Left kidney (tissue), 2 donors: ENCODE measurements around the gene FEN1. TPM values are rescaled to one million over a fixed set of nuclear protein-coding genes. Genes with fewer than 3 reads are reported as not detected.

ENCODE experiments used
- DNase-seq: peaks from one replicate; pipeline ENCODE4 v3.0.0-alpha.2; 2013
- polyA plus RNA-seq: library from polyadenylated mRNA; unstranded; fragments of 120-200 nt; gene quantifications from one replicate; pipeline ENCODE4 v1.2.1, GENCODE V29; 2013; ENCODE audit not compliant: insufficient read length

The FEN1 gene
- polyA plus RNA-seq, 1 donor = 45.0 TPM

DNA sequence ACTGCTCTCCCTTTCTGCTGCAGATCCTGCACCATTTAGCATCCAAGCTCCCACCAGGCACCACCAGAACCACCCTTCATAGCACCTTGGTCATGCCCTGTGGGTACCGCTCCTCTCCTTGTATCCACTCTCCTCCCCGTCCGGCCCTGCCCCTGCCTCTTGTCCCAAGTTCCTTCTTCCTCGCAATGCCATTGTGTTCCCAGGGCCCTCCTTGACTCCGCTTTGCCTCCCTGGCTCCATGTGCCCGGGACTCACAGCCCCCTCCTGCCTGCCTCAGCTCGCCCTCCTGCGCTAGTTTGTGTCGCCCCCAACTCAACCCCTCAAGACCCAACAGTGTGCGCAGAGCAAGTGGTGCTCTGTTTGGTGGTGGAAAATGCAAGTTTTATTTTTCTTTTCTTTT is 46.2 kb downstream of the FEN1 start:
- DNase-seq = no peak

DNA sequence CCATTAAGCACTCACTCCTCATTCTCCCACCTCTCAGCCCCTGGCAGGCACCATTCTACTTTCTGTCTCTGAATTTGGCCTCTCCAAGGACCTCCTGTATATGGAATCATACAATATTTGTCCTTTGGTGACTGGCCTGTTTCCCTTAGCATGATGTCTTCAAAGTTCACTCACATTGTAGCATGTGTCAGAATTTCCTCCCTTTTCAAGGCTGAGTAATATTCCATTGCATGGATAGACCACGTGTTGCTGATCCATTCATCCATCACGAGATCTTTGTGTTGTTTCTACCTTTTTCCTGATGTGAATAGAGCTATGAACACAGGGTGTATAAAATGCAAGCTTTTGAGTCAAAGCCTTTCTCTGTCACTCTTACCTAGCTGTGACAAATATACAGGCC is 47.0 kb downstream of the FEN1 start:
- no peak for DNase-seq

DNA sequence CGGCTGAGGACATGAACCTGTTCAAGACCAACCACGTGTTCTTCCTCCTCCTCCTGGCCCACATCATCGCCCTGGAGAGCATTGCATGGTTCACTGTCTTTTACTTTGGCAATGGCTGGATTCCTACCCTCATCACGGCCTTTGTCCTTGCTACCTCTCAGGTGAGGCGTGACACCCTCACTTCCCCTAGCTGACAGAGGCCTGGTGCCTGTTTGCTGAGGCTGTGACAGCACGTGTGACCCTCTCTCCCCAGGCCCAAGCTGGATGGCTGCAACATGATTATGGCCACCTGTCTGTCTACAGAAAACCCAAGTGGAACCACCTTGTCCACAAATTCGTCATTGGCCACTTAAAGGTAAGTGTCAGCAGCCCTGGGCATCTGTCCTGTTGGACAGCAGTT is 47.7 kb downstream of the FEN1 start:
- DNase-seq = no peak

DNA sequence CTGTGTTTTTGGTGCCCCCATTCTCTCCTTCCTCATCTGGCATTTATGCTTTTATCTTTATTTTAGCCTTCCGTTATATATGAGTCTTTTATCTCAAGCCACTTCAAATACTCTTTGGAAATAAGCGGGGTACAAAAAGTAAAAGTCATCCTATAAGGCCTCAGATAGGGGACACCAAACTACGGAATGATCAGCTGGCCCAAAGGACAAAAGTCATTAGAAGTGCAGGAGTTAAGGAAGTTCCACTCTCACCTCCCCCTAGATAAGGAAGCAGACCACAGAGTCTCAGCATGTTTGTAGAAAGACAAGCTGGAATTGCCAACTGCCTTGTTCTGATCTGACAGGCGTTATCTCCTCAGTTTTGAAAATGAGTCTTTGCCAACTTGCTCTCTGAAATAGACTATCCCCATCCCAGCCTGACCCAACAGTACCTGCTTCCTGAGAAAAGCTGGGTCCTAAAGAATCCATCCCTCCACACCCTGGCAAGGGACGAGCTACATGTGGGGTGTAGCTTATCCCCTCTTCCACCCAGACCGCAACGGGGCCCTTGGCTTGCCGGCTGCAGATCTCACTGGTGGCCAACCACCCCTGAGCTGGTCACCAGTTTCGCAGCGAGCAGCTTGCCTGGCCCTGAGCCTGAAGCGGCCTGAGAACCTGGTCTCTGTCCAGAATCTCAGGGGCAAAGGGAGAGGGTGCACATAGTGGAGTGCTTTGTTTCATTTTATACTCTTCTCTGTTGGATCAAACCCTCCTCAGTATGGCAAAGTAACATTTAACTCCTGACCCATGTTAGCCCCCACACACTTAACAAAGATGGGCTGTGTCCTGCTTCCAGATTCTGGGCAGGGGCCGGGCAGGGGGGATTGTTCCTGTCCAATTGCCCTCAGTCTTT is 49.2 kb downstream of the FEN1 start:
- DNase-seq = no peak

DNA sequence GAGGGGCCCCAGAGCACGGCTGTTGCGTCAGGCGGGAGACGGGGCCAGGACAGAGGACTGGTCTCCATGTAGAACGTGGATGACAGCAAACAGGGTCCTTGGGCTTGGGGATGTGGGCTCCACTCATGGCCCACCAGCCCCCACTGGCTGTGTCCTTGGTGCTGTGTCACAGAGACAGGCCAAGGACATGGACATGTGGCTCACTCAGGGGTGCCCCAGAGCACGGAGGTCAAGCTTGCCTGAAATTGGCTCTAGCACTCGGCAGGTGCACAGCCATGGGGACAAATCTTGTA is 49.8 kb downstream of the FEN1 start:
- no peak for DNase-seq

DNA sequence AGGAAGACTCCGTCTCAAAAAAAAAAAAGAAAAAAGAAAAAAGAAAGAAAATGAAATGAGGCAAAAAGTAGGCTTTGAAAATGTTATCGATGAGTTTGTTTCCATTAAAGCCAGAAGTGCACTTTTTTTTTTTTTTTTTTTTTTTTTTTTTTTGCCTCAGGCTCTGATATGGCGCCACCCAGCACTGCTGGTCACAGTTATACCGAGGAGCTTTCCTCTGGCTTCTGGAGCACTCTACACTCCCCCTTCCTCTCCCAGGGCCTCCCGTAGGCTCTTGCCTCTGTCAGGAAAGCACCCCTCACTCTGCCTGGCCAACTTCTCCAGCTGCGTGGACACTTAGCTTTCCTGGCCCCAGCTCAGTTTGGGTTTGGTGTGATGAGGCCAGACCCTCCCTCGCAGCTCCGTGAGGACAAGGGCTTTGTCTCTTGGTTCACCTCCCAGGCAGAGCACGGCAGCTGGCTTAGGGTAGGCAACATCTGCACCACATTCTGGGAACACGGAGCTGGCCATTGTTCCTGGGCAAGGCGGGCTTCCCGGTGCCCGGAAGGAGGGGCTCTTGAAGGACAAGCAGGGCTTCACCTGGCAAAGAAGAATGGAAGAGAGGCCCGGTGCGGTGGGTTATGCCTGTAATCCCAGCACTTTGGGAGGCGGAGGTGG is 52.3 kb downstream of the FEN1 start:
- no peak for DNase-seq

DNA sequence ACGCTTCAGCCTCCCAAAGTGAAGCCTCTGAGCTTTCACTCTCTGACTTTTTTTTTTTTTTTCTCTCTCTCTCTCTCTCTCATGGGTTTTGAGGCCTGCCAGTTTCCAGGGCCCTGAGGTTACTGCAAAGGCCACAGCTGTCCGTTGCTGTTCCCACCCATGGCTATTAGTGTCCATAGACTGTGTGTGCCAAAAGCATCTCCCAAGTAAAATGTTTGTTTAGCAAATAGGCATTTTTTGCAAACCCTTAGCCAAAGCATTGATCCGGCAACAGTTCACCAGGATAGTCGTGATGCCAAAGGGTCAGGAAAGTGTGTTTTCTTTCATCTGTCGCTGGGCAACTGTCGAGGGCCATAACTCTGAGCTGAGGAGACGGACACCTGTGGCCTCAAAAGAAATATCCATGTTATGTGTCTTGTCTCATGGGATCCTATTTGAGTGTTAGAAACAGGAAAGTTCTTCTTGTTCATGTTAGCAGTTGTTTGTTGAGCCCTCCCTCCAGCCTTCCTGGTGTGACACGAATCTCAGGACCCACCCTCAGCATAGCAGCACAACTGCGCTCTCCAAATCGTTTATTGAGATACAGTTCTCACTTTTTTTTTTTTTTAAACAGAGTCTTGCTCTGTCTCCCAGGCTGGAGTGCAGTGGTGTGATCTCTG is 53.8 kb downstream of the FEN1 start:
- DNase-seq = no peak

Other genes starting within 250 kb of the FEN1 start
- 4.7 TPM for gene SYT7, start 211.8 kb upstream of the FEN1 start, polyA plus RNA-seq
- gene DAGLA, start 112.5 kb upstream of the FEN1 start, polyA plus RNA-seq = 3.2 TPM
- 23.1 TPM for gene MYRF, start 40.3 kb upstream of the FEN1 start, polyA plus RNA-seq
- 161 TPM for gene TMEM258, start 312 bp upstream of the FEN1 start, polyA plus RNA-seq
- 49.0 TPM for gene FADS1, start 24.1 kb downstream of the FEN1 start, polyA plus RNA-seq
- 105 TPM for gene FADS2, start 35.4 kb downstream of the FEN1 start, polyA plus RNA-seq
- 13.8 TPM for gene FADS3, start 98.6 kb downstream of the FEN1 start, polyA plus RNA-seq
- gene RAB3IL1, start 124.7 kb downstream of the FEN1 start, polyA plus RNA-seq = 18.7 TPM
- gene BEST1, start 157.4 kb downstream of the FEN1 start, polyA plus RNA-seq = 4.1 TPM
- gene FTH1, start 174.7 kb downstream of the FEN1 start, polyA plus RNA-seq = 2,056 TPM